Measurements from ENCODE around the gene NCK2.

NCK2 gene

DNA sequence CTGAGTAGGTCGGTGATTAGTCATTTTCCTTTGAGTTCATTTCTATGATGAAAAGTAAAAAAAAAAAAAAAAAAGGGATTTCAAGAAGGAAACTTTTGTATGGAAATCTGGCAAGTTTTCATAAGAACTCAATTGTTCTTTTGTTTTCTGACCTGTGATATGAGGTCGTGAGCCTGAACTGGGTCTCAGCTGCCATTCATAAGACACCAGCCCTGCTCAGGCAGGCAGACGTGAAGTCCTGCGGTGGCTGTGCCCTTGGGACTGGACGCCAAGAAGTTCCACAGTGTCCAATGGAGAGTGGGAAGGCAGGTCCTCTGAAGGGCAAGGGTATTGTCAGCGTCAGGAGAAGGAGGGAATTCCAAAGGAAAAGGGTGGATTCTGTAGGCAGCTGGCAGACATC is 183.9 kb downstream of the NCK2 start:
- Histone ChIP-seq H3K23ac (ENCODE audit: low read depth, low read length, poor library complexity) (peak overlapping the region; percentile 86), H3K4ac (ENCODE audit: low read length) (no peak overlapping the region), H2AK5ac (ENCODE audit: low read depth, low read length) (no peak overlapping the region), H3K14ac (ENCODE audit: low read length) (no peak overlapping the region), H3K18ac (ENCODE audit: low read length) (no peak overlapping the region), H3K27me3 (ENCODE audit: control insufficient read depth in 3 of 3, insufficient read depth in 3 of 3, low read depth in 1 of 3, low read length in 3 of 3) (peaks cover 0 to 3% (median 0%) of the 10 kb centered on the region in 3 experiments), H3K9me3 (replicated peaks in 1 of 2; ENCODE audit: control insufficient read depth in 2 of 2, insufficient read depth in 1 of 2, low read depth in 1 of 2, low read length in 2 of 2) (peaks cover 0 to 2% of the 10 kb centered on the region in 2 donors), H4K91ac (ENCODE audit: low read depth, low read length, poor library complexity) (no peak overlapping the region), H3K4me3 (ENCODE audit: low read length in 2 of 2) (peak overlapping the region in 1 of 2 donors; percentile 38), H2AFZ (ENCODE audit: low read length) (no peak overlapping the region), H2BK5ac (ENCODE audit: low read length) (no peak overlapping the region), H3K9ac (ENCODE audit: low read depth, low read length, poor library complexity) (no peak overlapping the region), H3K4me1 (ENCODE audit: control insufficient read depth in 2 of 2, insufficient read depth in 1 of 2, low read depth in 1 of 2, low read length in 2 of 2) (no peaks in the 10 kb centered on the region), H3K36me3 (replicated peaks in 1 of 2; ENCODE audit: control insufficient read depth in 2 of 2, insufficient read depth in 2 of 2, low read length in 2 of 2) (no peaks in the 10 kb centered on the region), H4K8ac (ENCODE audit: low read depth, low read length) (no peak overlapping the region), H2BK120ac (ENCODE audit: low read depth, low read length) (no peak overlapping the region), H3K4me2 (ENCODE audit: insufficient read depth, low read length, poor library complexity, severe bottlenecking) (no peak overlapping the region), H3K79me1 (ENCODE audit: low read depth, low read length) (no peaks in the 10 kb centered on the region), H3K27ac (replicated peaks; ENCODE audit: low read length) (no peak overlapping the region), H2BK15ac (ENCODE audit: low read length) (no peak overlapping the region), H2BK12ac (ENCODE audit: low read length) (no peak overlapping the region)
- WGBS, 2 donors (ENCODE audit: extremely low coverage in 2 of 2, insufficient read length in 2 of 2, insufficient replicate concordance in 1 of 2), result no CpG with 5 or more reads among the region's 6 CpGs
- no peak for DNase-seq (ENCODE audit: low spot score)

DNA sequence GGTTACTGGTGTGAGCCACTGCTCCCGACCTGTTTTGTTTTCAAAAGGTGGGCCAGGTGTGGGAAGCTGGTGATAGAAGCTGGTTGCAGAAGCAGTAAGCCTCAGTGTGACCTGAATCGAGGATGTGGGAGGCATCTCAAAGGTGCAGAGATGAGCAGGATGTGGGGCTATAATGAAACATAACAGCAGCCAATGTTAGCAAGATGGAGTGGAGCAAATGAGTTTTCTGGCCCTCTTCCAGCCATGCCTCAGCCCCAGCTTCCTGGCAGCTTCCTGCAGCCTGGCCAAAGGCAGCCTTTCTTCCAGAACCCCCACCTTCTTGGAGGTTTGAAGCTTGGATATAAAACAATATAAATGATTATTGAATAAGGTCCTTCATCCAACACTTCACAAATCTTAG is 184.8 kb downstream of the NCK2 start:
- H3K27me3 ChIP-seq (ENCODE audit: control insufficient read depth in 3 of 3, insufficient read depth in 3 of 3, low read depth in 1 of 3, low read length in 3 of 3), result peaks cover 0 to 3% (median 0%) of the 10 kb centered on the region in 3 experiments
- no peak overlapping the region for H2AK5ac ChIP-seq (ENCODE audit: low read depth, low read length)
- H3K9ac ChIP-seq (ENCODE audit: low read depth, low read length, poor library complexity), result no peak overlapping the region
- no peak overlapping the region for H2BK15ac ChIP-seq (ENCODE audit: low read length)
- no peak overlapping the region for H2AFZ ChIP-seq (ENCODE audit: low read length)
- no peaks in the 10 kb centered on the region for H3K36me3 ChIP-seq (replicated peaks in 1 of 2; ENCODE audit: control insufficient read depth in 2 of 2, insufficient read depth in 2 of 2, low read length in 2 of 2)
- H3K4me2 ChIP-seq (ENCODE audit: insufficient read depth, low read length, poor library complexity, severe bottlenecking), result no peak overlapping the region
- no peak overlapping the region for H3K14ac ChIP-seq (ENCODE audit: low read length)
- no peak overlapping the region for H3K4ac ChIP-seq (ENCODE audit: low read length)
- no peak for DNase-seq (ENCODE audit: low spot score)
- H4K8ac ChIP-seq (ENCODE audit: low read depth, low read length), result no peak overlapping the region
- no peaks in the 10 kb centered on the region for H3K4me1 ChIP-seq (ENCODE audit: control insufficient read depth in 2 of 2, insufficient read depth in 1 of 2, low read depth in 1 of 2, low read length in 2 of 2)
- H3K79me1 ChIP-seq (ENCODE audit: low read depth, low read length), result no peaks in the 10 kb centered on the region
- no CpG with 5 or more reads among the region's 2 CpGs for WGBS, 2 donors (ENCODE audit: extremely low coverage in 2 of 2, insufficient read length in 2 of 2, insufficient replicate concordance in 1 of 2)
- H2BK12ac ChIP-seq (ENCODE audit: low read length), result no peak overlapping the region
- no peak overlapping the region for H2BK120ac ChIP-seq (ENCODE audit: low read depth, low read length)
- peaks cover 2 to 7% of the 10 kb centered on the region in 2 donors for H3K9me3 ChIP-seq (replicated peaks in 1 of 2; ENCODE audit: control insufficient read depth in 2 of 2, insufficient read depth in 1 of 2, low read depth in 1 of 2, low read length in 2 of 2)
- no peak overlapping the region for H4K91ac ChIP-seq (ENCODE audit: low read depth, low read length, poor library complexity)
- no peak overlapping the region for H3K27ac ChIP-seq (replicated peaks; ENCODE audit: low read length)
- no peak overlapping the region for H3K18ac ChIP-seq (ENCODE audit: low read length)
- H2BK5ac ChIP-seq (ENCODE audit: low read length), result no peak overlapping the region
- no peak overlapping the region for H3K23ac ChIP-seq (ENCODE audit: low read depth, low read length, poor library complexity)
- no peak overlapping the region for H3K4me3 ChIP-seq (ENCODE audit: low read length in 2 of 2)

DNA sequence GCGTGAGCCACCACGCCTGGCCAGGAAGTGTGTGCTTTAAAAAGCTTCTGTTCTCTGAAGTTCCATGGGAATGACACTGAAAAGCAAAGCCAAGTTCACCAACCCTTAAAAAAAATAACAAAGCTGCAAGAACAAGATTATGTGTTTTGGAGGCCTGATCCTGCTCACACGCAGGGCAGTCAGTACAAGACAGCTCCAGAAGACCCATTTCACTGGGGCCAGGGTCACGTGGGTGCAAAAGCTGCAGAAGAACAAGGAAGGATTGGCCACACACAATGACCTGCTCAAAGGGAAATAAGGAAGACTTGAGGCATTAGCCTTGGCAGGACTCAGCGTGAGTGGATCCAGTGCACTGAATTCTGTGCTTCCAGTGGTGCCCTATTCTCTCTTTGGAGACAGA is 187.9 kb downstream of the NCK2 start:
- H3K9me3 ChIP-seq (replicated peaks in 1 of 2; ENCODE audit: control insufficient read depth in 2 of 2, insufficient read depth in 1 of 2, low read depth in 1 of 2, low read length in 2 of 2), result peaks cover 5 to 7% of the 10 kb centered on the region in 2 donors
- no peaks in the 10 kb centered on the region for H3K36me3 ChIP-seq (replicated peaks in 1 of 2; ENCODE audit: control insufficient read depth in 2 of 2, insufficient read depth in 2 of 2, low read length in 2 of 2)
- no peak overlapping the region for H3K14ac ChIP-seq (ENCODE audit: low read length)
- H2BK15ac ChIP-seq (ENCODE audit: low read length), result no peak overlapping the region
- no peak for DNase-seq (ENCODE audit: low spot score)
- H2AK5ac ChIP-seq (ENCODE audit: low read depth, low read length), result no peak overlapping the region
- H3K27ac ChIP-seq (replicated peaks; ENCODE audit: low read length), result no peak overlapping the region
- no peak overlapping the region for H3K18ac ChIP-seq (ENCODE audit: low read length)
- H3K27me3 ChIP-seq (ENCODE audit: control insufficient read depth in 3 of 3, insufficient read depth in 3 of 3, low read depth in 1 of 3, low read length in 3 of 3), result peaks cover 0 to 3% (median 0%) of the 10 kb centered on the region in 3 experiments
- no peak overlapping the region for H3K4ac ChIP-seq (ENCODE audit: low read length)
- no peak overlapping the region for H3K4me3 ChIP-seq (ENCODE audit: low read length in 2 of 2)
- H3K23ac ChIP-seq (ENCODE audit: low read depth, low read length, poor library complexity), result no peak overlapping the region
- no peak overlapping the region for H3K9ac ChIP-seq (ENCODE audit: low read depth, low read length, poor library complexity)
- no peaks in the 10 kb centered on the region for H3K4me1 ChIP-seq (ENCODE audit: control insufficient read depth in 2 of 2, insufficient read depth in 1 of 2, low read depth in 1 of 2, low read length in 2 of 2)
- H2BK12ac ChIP-seq (ENCODE audit: low read length), result no peak overlapping the region
- no peak overlapping the region for H4K8ac ChIP-seq (ENCODE audit: low read depth, low read length)
- H3K4me2 ChIP-seq (ENCODE audit: insufficient read depth, low read length, poor library complexity, severe bottlenecking), result no peak overlapping the region
- no peak overlapping the region for H2BK5ac ChIP-seq (ENCODE audit: low read length)
- no peaks in the 10 kb centered on the region for H3K79me1 ChIP-seq (ENCODE audit: low read depth, low read length)
- no peak overlapping the region for H2AFZ ChIP-seq (ENCODE audit: low read length)
- no peak overlapping the region for H2BK120ac ChIP-seq (ENCODE audit: low read depth, low read length)
- no CpG with 5 or more reads among the region's 5 CpGs for WGBS, 2 donors (ENCODE audit: extremely low coverage in 2 of 2, insufficient read length in 2 of 2, insufficient replicate concordance in 1 of 2)
- no peak overlapping the region for H4K91ac ChIP-seq (ENCODE audit: low read depth, low read length, poor library complexity)

DNA sequence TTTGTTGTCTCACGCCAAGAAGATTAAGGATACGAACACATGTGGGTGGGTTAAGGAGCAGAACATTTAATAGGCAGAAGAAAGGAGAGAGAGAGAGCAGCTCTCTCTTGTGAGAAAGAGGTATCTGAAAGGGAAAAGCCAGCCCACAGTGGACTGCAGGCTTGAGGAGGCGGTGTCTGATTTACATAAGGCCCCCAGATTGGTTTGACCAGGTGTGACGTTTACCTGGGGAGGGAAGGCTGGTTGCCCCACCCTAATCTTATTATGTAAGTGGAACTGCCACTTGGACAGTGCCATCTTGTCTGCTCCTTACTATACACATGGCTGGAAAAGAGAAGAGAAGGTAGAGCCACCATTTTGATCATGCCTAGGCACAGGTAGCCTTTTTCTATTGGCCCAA is 189.2 kb downstream of the NCK2 start:
- no peaks in the 10 kb centered on the region for H3K79me1 ChIP-seq (ENCODE audit: low read depth, low read length)
- H3K4ac ChIP-seq (ENCODE audit: low read length), result no peak overlapping the region
- H4K91ac ChIP-seq (ENCODE audit: low read depth, low read length, poor library complexity), result no peak overlapping the region
- H3K36me3 ChIP-seq (replicated peaks in 1 of 2; ENCODE audit: control insufficient read depth in 2 of 2, insufficient read depth in 2 of 2, low read length in 2 of 2), result no peaks in the 10 kb centered on the region
- H3K18ac ChIP-seq (ENCODE audit: low read length), result no peak overlapping the region
- H2AFZ ChIP-seq (ENCODE audit: low read length), result no peak overlapping the region
- no peak overlapping the region for H2BK12ac ChIP-seq (ENCODE audit: low read length)
- H3K27ac ChIP-seq (replicated peaks; ENCODE audit: low read length), result no peak overlapping the region
- H3K9ac ChIP-seq (ENCODE audit: low read depth, low read length, poor library complexity), result no peak overlapping the region
- H3K14ac ChIP-seq (ENCODE audit: low read length), result no peak overlapping the region
- H2BK5ac ChIP-seq (ENCODE audit: low read length), result no peak overlapping the region
- H3K27me3 ChIP-seq (ENCODE audit: control insufficient read depth in 3 of 3, insufficient read depth in 3 of 3, low read depth in 1 of 3, low read length in 3 of 3), result peaks cover 0 to 3% (median 0%) of the 10 kb centered on the region in 3 experiments
- H2BK15ac ChIP-seq (ENCODE audit: low read length), result no peak overlapping the region
- H3K4me1 ChIP-seq (ENCODE audit: control insufficient read depth in 2 of 2, insufficient read depth in 1 of 2, low read depth in 1 of 2, low read length in 2 of 2), result no peaks in the 10 kb centered on the region
- H2BK120ac ChIP-seq (ENCODE audit: low read depth, low read length), result no peak overlapping the region
- H3K4me2 ChIP-seq (ENCODE audit: insufficient read depth, low read length, poor library complexity, severe bottlenecking), result no peak overlapping the region
- peaks cover 5 to 7% of the 10 kb centered on the region in 2 donors for H3K9me3 ChIP-seq (replicated peaks in 1 of 2; ENCODE audit: control insufficient read depth in 2 of 2, insufficient read depth in 1 of 2, low read depth in 1 of 2, low read length in 2 of 2)
- no peak overlapping the region for H3K23ac ChIP-seq (ENCODE audit: low read depth, low read length, poor library complexity)
- no peak overlapping the region for H4K8ac ChIP-seq (ENCODE audit: low read depth, low read length)
- no peak overlapping the region for H2AK5ac ChIP-seq (ENCODE audit: low read depth, low read length)
- no CpG with 5 or more reads among the region's 4 CpGs for WGBS, 2 donors (ENCODE audit: extremely low coverage in 2 of 2, insufficient read length in 2 of 2, insufficient replicate concordance in 1 of 2)
- H3K4me3 ChIP-seq (ENCODE audit: low read length in 2 of 2), result no peak overlapping the region
- DNase-seq (ENCODE audit: low spot score), result no peak
